Measurements from ENCODE around the gene FN3KRP.

Gene FN3KRP

GRCh38 chr17:82709676-82710498 lies 6.6 kb upstream of the FN3KRP start:
- DNase-seq (ENCODE audit: low read depth), result no peak

GRCh38 chr17:82710499-82711232 lies 5.8 kb upstream of the FN3KRP start:
- no peak for DNase-seq (ENCODE audit: low read depth)

GRCh38 chr17:82713071-82713723 lies 3.3 kb upstream of the FN3KRP start:
- DNase-seq (ENCODE audit: low read depth), result no peak

GRCh38 chr17:82718986-82719685 lies 2.6 kb downstream of the FN3KRP start:
- DNase-seq (ENCODE audit: low read depth), result no peak

- no peak for DNase-seq (ENCODE audit: low read depth)
Observed at GRCh38 chr17:82720204-82720603, 3.7 kb downstream of the FN3KRP start.

- DNase-seq (ENCODE audit: low read depth), result no peak
Observed at GRCh38 chr17:82722341-82723013, 6.0 kb downstream of the FN3KRP start.

GRCh38 chr17:82723169-82723807 lies 6.8 kb downstream of the FN3KRP start:
- DNase-seq (ENCODE audit: low read depth), result no peak

- no peak for DNase-seq (ENCODE audit: low read depth)
Observed at GRCh38 chr17:82726427-82726826, 9.9 kb downstream of the FN3KRP start.

- DNase-seq (ENCODE audit: low read depth), result no peak
Observed at GRCh38 chr17:82729479-82730260, 13.2 kb downstream of the FN3KRP start.

- DNase-seq (ENCODE audit: low read depth), result no peak
Observed at GRCh38 chr17:82732118-82732743, 15.7 kb downstream of the FN3KRP start.

GRCh38 chr17:82734987-82735866 lies 18.7 kb downstream of the FN3KRP start, which contains the start of gene FN3K:
FN3K (plus strand) TSS chr17:82735615; CDS start chr17:82735637, 22 bp downstream.
- no peak for DNase-seq (ENCODE audit: low read depth)

- DNase-seq (ENCODE audit: low read depth), result no peak
Observed at GRCh38 chr17:82736511-82737185, 20.1 kb downstream of the FN3KRP start.

GRCh38 chr17:82737967-82738877 lies 21.7 kb downstream of the FN3KRP start:
- no peak for DNase-seq (ENCODE audit: low read depth)

GRCh38 chr17:82740906-82741759 lies 24.6 kb downstream of the FN3KRP start:
- DNase-seq (ENCODE audit: low read depth), result no peak

- no peak for DNase-seq (ENCODE audit: low read depth)
Observed at GRCh38 chr17:82743344-82744219, 27.1 kb downstream of the FN3KRP start.
